GM12878 (cell line): ENCODE measurements around the gene HIGD1C. TPM values are rescaled to one million over a fixed set of nuclear protein-coding genes. Genes with fewer than 3 reads are reported as not detected.
"Not testable (repeated sequence)": the region's sequence is repeated elsewhere in the genome, so short reads cannot be mapped to it uniquely, and the experiment has no call there.

Source experiments
- ATAC-seq: fragments of 200-7000 bp; cut with Tn5 transposase; 3 replicates; pipeline ENCODE4 v1.9.1; 2020; ENCODE audit warnings: mild to moderate bottlenecking, moderate library complexity
- BruUV-seq: library from RNA; stranded (reverse); fragments of 400-500 nt; replicated peaks from 2 replicates; lab custom pipeline; 2021; lab: Mats Ljungman, UMichigan
- CTCF ChIA-PET: fragments of 300-600 bp; sonication (Branson Sonifier 250); formaldehyde crosslinking; extraction: SDS; loops from one replicate; lab custom pipeline; 2021; ENCODE audit warnings: inconsistent platforms; lab: Yijun Ruan, JAX
- POLR2A ChIA-PET: fragments of 350-600 bp; formaldehyde crosslinking; extraction: SDS; loops from one replicate; lab custom pipeline; 2021; ENCODE audit warnings: inconsistent platforms; lab: Charles Lee
- RAD21 ChIA-PET: fragments of 300-600 bp; sonication (Branson Sonifier 250); formaldehyde crosslinking; loops from one replicate; lab custom pipeline; 2023; ENCODE audit warnings: antibody characterized with exemption; ENCODE audit not compliant: unreplicated experiment; lab: Charles Lee
- SMC1A ChIA-PET: fragments of 300-600 bp; sonication (Branson Sonifier 250); formaldehyde crosslinking; loops from one replicate; lab custom pipeline; 2023; ENCODE audit not compliant: unreplicated experiment, uncharacterized antibody; lab: Charles Lee
- DNase-seq: peaks from one replicate; pipeline ENCODE4 v3.0.0-alpha.2; 2011; ENCODE audit warnings: low read depth, low spot score
- FAIRE-seq: peaks from 3 replicates; lab custom pipeline; 2011; peaks lifted over from hg19 to GRCh38; lab: Jason Lieb, UNC
- H2AFZ ChIP-seq: 2 replicates; pipeline ENCODE4 v1.6.0; 2011; ENCODE audit warnings: low read depth, low read length, control low read depth; ENCODE audit not compliant: control insufficient read depth
- H3K27ac ChIP-seq: 2 replicates; pipeline ENCODE4 v1.5.1; 2011; ENCODE audit warnings: control low read depth; ENCODE audit not compliant: control insufficient read depth, insufficient read depth
- H3K27me3 ChIP-seq, 2 experiments: replicated peaks in 1 of 2; 2 replicates each; pipeline versions ENCODE4 v1.6.0 to v1.6.1; 2011; ENCODE audit warnings: low read length in 1 of 2; ENCODE audit not compliant: control insufficient read depth in 2 of 2, insufficient read depth in 2 of 2
- H3K36me3 ChIP-seq, 2 experiments: 2 replicates each; pipeline ENCODE4 v1.5.1; 2011; ENCODE audit warnings: low read length in 1 of 2; ENCODE audit not compliant: control insufficient read depth in 2 of 2, insufficient read depth in 2 of 2
- H3K4me1 ChIP-seq: 2 replicates; pipeline ENCODE4 v1.6.1; 2011; ENCODE audit warnings: mild to moderate bottlenecking, low read length, moderate library complexity, mixed read lengths; ENCODE audit not compliant: control insufficient read depth, insufficient read depth
- H3K4me2 ChIP-seq: 2 replicates; pipeline ENCODE4 v1.6.0; 2011; ENCODE audit warnings: control low read depth; ENCODE audit not compliant: control insufficient read depth, insufficient read depth
- H3K4me3 ChIP-seq: fragments of 200-600 bp; sonication (generic); 2 replicates; pipeline ENCODE4 v1.5.1; 2016
- H3K79me2 ChIP-seq: 2 replicates; pipeline ENCODE4 v1.6.0; 2011; ENCODE audit warnings: low read length; ENCODE audit not compliant: control insufficient read depth, insufficient read depth
- H3K9ac ChIP-seq: 2 replicates; pipeline ENCODE4 v1.8.0; 2011; ENCODE audit warnings: low read length, control low read depth, mixed read lengths; ENCODE audit not compliant: control insufficient read depth, insufficient read depth
- H3K9me3 ChIP-seq: replicated peaks from 3 replicates; pipeline ENCODE4 v1.5.1; 2011; ENCODE audit warnings: mild to moderate bottlenecking, low read length; ENCODE audit not compliant: control insufficient read depth, insufficient read depth
- H4K20me1 ChIP-seq: 2 replicates; pipeline ENCODE4 v1.6.0; 2011; ENCODE audit not compliant: control insufficient read depth, insufficient read depth
- CEBPZ ChIP-seq: fragments of 150-350 bp; IDR thresholded peaks from 2 replicates; pipeline ENCODE4 v1.6.1; 2016; ENCODE audit warnings: low read depth, low read length
- CREM ChIP-seq: IDR thresholded peaks from 2 replicates; pipeline ENCODE4 v1.6.1; 2014; ENCODE audit warnings: antibody characterized with exemption, low read depth
- ELK1 ChIP-seq: IDR thresholded peaks from 2 replicates; pipeline ENCODE4 v1.6.1; 2012; ENCODE audit warnings: low read depth, low read length, improper control_type of control experiment
- IRF4 ChIP-seq: IDR thresholded peaks from 2 replicates; pipeline ENCODE4 v1.6.1; 2011; ENCODE audit warnings: low read depth, low read length
- MTA3 ChIP-seq: IDR thresholded peaks from 2 replicates; pipeline ENCODE4 v1.6.1; 2012; ENCODE audit warnings: low read length, inconsistent platforms, borderline replicate concordance
- NFYB ChIP-seq: IDR thresholded peaks from 2 replicates; pipeline ENCODE4 v1.6.1; 2011; ENCODE audit warnings: low read depth, mild to moderate bottlenecking, low read length, improper control_type of control experiment, moderate library complexity; ENCODE audit not compliant: insufficient read depth
- SREBF2 ChIP-seq: IDR thresholded peaks from 2 replicates; pipeline ENCODE4 v1.6.1; 2012; ENCODE audit warnings: mild to moderate bottlenecking, low read length
- ZNF274 ChIP-seq: IDR thresholded peaks from one replicate; pipeline ENCODE4 v1.8.0; 2011; ENCODE audit not compliant: insufficient read length, insufficient read depth
- WGBS: methylation state at CpG from one replicate; pipeline ENCODE4 v1.1.6; 2016; ENCODE audit warnings: low lambda C conversion rate; ENCODE audit not compliant: insufficient replicate concordance, insufficient coverage; ENCODE audit errors: missing lambda C conversion rate; 5-methylcytosine and 5-hydroxymethylcytosine counted together
- in situ Hi-C: fragments of 300-500 bp; cut with MboI; formaldehyde crosslinking; loops from 9 replicates; pipeline ENCODE4 v1.14.3; 2018; ENCODE audit warnings: mixed read lengths
- intact Hi-C: fragments of 100-400 bp; cut with micrococcal nuclease; formaldehyde crosslinking; loops from one replicate; pipeline ENCODE4 v1.14.2; 2022; ENCODE audit not compliant: unreplicated experiment
- polyA plus RNA-seq, 11 experiments: library from polyadenylated mRNA; depleted of rRNA in 4 of 11; unstranded in 6 of 11; stranded (reverse) in 5 of 11; fragments of >200 nt; fragmentation: Nextera tagmentation in 4 of 11; fragmentation: Illumina TruSeq in 1 of 11; extraction: Ambion mirVana in 4 of 11; extraction: Trizol in 1 of 11; gene quantifications; 1 replicate in 1 of 11; 2 replicates in 10 of 11; pipeline versions ENCODE4 v1.2.1 to v1.2.3, GENCODE V29; 2011 to 2016; ENCODE audit warnings: inconsistent platforms in 2 of 11, missing spikeins in 2 of 11, low read depth in 1 of 11
- total RNA-seq, 4 experiments: library from RNA; depleted of rRNA in 3 of 4; stranded (reverse); fragments of >200 nt in 3 of 4; fragmentation: Illumina TruSeq in 1 of 4; extraction: Trizol in 1 of 4; gene quantifications; 2 replicates each; pipeline versions ENCODE4 v1.2.1 to v1.2.3, GENCODE V29; 2013 to 2021
- TF ChIP-seq, protein P1 (sequence below): IDR thresholded peaks from 2 replicates; pipeline ENCODE4 v1.6.1; 2011; ENCODE audit warnings: low read depth, mild to moderate bottlenecking, low read length, moderate library complexity, borderline replicate concordance; ENCODE audit errors: extremely low read depth

Gene HIGD1C
- total and polyA plus RNA-seq, 10 of the 15 experiments (the other 5 are each of a cell fraction or from before 2014, with no cell fraction given), result not detected

- FAIRE-seq, ATAC-seq, in situ Hi-C loops, H3K79me2 ChIP-seq, BruUV-seq, H3K9ac ChIP-seq, H2AFZ ChIP-seq, H3K9me3 ChIP-seq, H3K36me3 ChIP-seq, H4K20me1 ChIP-seq, DNase-seq, H3K27ac ChIP-seq, H3K27me3 ChIP-seq: not testable (repeated sequence)
- intact Hi-C loops, result loop anchor here (5.0 kb wide), 1 partner anchor 100 kb away; the partner anchor contains the start of gene SLC11A2
- SMC1A ChIA-PET, result interaction anchor here (2.2 kb wide), 1 partner anchor 8 kb away, joined by 6 read pairs; no protein-coding TSS in a partner anchor
- H3K4me1 ChIP-seq, result peaks cover 26% of the 10 kb centered on the region
- RAD21 ChIA-PET, result interaction anchor here (1.2 kb wide), 1 partner anchor 61 kb away, joined by 4 read pairs; no protein-coding TSS in a partner anchor
- POLR2A ChIA-PET, result interaction anchor here (0.5 kb wide), 1 partner anchor 245 kb away, joined by 4 read pairs; no protein-coding TSS in a partner anchor
- 41% methylated on average over 3 of the region's 3 CpGs for WGBS
- H3K4me3 ChIP-seq, result peak overlapping the region; percentile 26; the same call in 1 of the 2 replicates
- H3K4me2 ChIP-seq, result peak overlapping the region; percentile 36
- CTCF ChIA-PET, result interaction anchor here (1.0 to 1.6 kb wide), 2 partner anchors 60 to 88 kb away, joined by 3 to 5 read pairs; no protein-coding TSS in a partner anchor
These were observed 25.4 kb upstream of the HIGD1C start for GRCh38 chr12:50926932-50927331.

- 48% methylated on average over 2 of the region's 2 CpGs for WGBS
- H2AFZ ChIP-seq, result no peak overlapping the region
- POLR2A ChIA-PET, result interaction anchor here (0.5 kb wide), 1 partner anchor 245 kb away, joined by 4 read pairs; no protein-coding TSS in a partner anchor
- H3K27me3 ChIP-seq, result no peaks in the 10 kb centered on the region
- RAD21 ChIA-PET, result interaction anchor here (1.2 kb wide), 1 partner anchor 61 kb away, joined by 4 read pairs; no protein-coding TSS in a partner anchor
- in situ Hi-C loops, result no loop called here
- CTCF ChIA-PET, result interaction anchor here (1.0 to 1.6 kb wide), 2 partner anchors 60 to 89 kb away, joined by 3 to 5 read pairs; no protein-coding TSS in a partner anchor
- SMC1A ChIA-PET, result interaction anchor here (0.7 to 2.2 kb wide), 3 partner anchors 8 to 111 kb away, joined by 3 to 6 read pairs (median 3); no protein-coding TSS in a partner anchor
- no peaks in the 10 kb centered on the region; the same call in 2 of the 3 replicates for H3K9me3 ChIP-seq
- H3K36me3 ChIP-seq, result no peaks in the 10 kb centered on the region
- DNase-seq, result no peak
- BruUV-seq, result no TSS peak
- FAIRE-seq, result no peak
- H3K9ac ChIP-seq, result no peak overlapping the region
- ATAC-seq, result no peak
- peaks cover 25% of the 10 kb centered on the region for H3K4me1 ChIP-seq
- intact Hi-C loops, result loop anchor here (5.0 kb wide), 1 partner anchor 100 kb away; the partner anchor contains the start of gene SLC11A2
- no peaks in the 10 kb centered on the region for H3K79me2 ChIP-seq
- H3K27ac ChIP-seq, result no peak overlapping the region
- peak overlapping the region; percentile 36 for H3K4me2 ChIP-seq
- peak overlapping the region; percentile 26; the same call in 1 of the 2 replicates for H3K4me3 ChIP-seq
- no peaks in the 10 kb centered on the region for H4K20me1 ChIP-seq
- TF ChIP-seq MTA3, result no peak
- TF ChIP-seq ELK1, result no peak
- no peak for TF ChIP-seq NFYB
- TF ChIP-seq ZNF274, result no peak
- no peak for TF ChIP-seq IRF4
- TF ChIP-seq CEBPZ, result no peak
- no peak for TF ChIP-seq CREM
- TF ChIP-seq SREBF2, result no peak
- TF ChIP-seq, protein P1, sequence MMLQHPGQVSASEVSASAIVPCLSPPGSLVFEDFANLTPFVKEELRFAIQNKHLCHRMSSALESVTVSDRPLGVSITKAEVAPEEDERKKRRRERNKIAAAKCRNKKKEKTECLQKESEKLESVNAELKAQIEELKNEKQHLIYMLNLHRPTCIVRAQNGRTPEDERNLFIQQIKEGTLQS, result no peak
These were observed 25.0 kb upstream of the HIGD1C start for GRCh38 chr12:50927356-50927755.
